Embryonic facial prominence (tissue), 1 donor: ENCODE data around the gene XPR1.
"Not testable (repeated sequence)": the region's sequence is repeated elsewhere in the genome, so short reads cannot be mapped to it uniquely, and the experiment has no call there.

ENCODE experiments used
- DNase-seq: peaks from one replicate; pipeline ENCODE4 v3.0.0-alpha.2; 2016; ENCODE audit errors: extremely low spot score

XPR1 gene

GRCh38 chr1:180722586-180722985 lies 90.8 kb downstream of the XPR1 start:
- DNase-seq: no peak

GRCh38 chr1:180724055-180724454 lies 92.2 kb downstream of the XPR1 start:
- no peak for DNase-seq

- not testable (repeated sequence) for DNase-seq
These were observed 94.2 kb downstream of the XPR1 start for GRCh38 chr1:180726024-180726423.

- not testable (repeated sequence) for DNase-seq
These were observed 95.9 kb downstream of the XPR1 start for GRCh38 chr1:180727751-180728150.

GRCh38 chr1:180728472-180729106 lies 96.8 kb downstream of the XPR1 start:
- DNase-seq: no peak

GRCh38 chr1:180731131-180731530 lies 99.3 kb downstream of the XPR1 start:
- DNase-seq: no peak

- no peak for DNase-seq
These were observed 101.0 kb downstream of the XPR1 start for GRCh38 chr1:180732866-180733265.

- no peak for DNase-seq
These were observed 102.5 kb downstream of the XPR1 start for GRCh38 chr1:180734366-180734765.

- DNase-seq: no peak
These were observed 110.8 kb downstream of the XPR1 start for GRCh38 chr1:180742663-180743062.

GRCh38 chr1:180743868-180744267 lies 112.0 kb downstream of the XPR1 start:
- no peak for DNase-seq

GRCh38 chr1:180745098-180745497 lies 113.3 kb downstream of the XPR1 start:
- no peak for DNase-seq

- DNase-seq: no peak
These were observed 120.1 kb downstream of the XPR1 start for GRCh38 chr1:180751921-180752320.

GRCh38 chr1:180754453-180754852 lies 122.6 kb downstream of the XPR1 start:
- DNase-seq: no peak

GRCh38 chr1:180757657-180758056 lies 125.8 kb downstream of the XPR1 start:
- DNase-seq: no peak

GRCh38 chr1:180762796-180763195 lies 131.0 kb downstream of the XPR1 start:
- DNase-seq: no peak

GRCh38 chr1:180765151-180765550 lies 133.3 kb downstream of the XPR1 start:
- DNase-seq: no peak

- no peak for DNase-seq
These were observed 138.1 kb downstream of the XPR1 start for GRCh38 chr1:180769889-180770288.

- DNase-seq: no peak
These were observed 141.5 kb downstream of the XPR1 start for GRCh38 chr1:180773210-180773865.

- no peak for DNase-seq
These were observed 144.0 kb downstream of the XPR1 start for GRCh38 chr1:180775801-180776200.

GRCh38 chr1:180777072-180777689 lies 145.4 kb downstream of the XPR1 start:
- no peak for DNase-seq

- DNase-seq: no peak
These were observed 147.1 kb downstream of the XPR1 start for GRCh38 chr1:180778782-180779398.

GRCh38 chr1:180779584-180779983 lies 147.8 kb downstream of the XPR1 start:
- DNase-seq: no peak

GRCh38 chr1:180781718-180782117 lies 149.9 kb downstream of the XPR1 start:
- DNase-seq: no peak
